H1 (cell line): ENCODE data around the gene OBI1. TPM values are rescaled to one million over a fixed set of nuclear protein-coding genes. Genes with fewer than 3 reads are reported as not detected.

ENCODE experiments used
- CEBPB ChIP-seq: IDR thresholded peaks from 2 replicates; pipeline ENCODE4 v1.6.1; 2012; ENCODE audit warnings: low read depth, low read length
- CTCF ChIP-seq, 3 experiments: IDR thresholded peaks; 1 replicate in 2 of 3; 2 replicates in 1 of 3; pipeline versions ENCODE4 v1.5.1 to v1.6.1; 2011; ENCODE audit warnings: low read length in 3 of 3, mild to moderate bottlenecking in 3 of 3, inconsistent platforms in 2 of 3, low read depth in 1 of 3, moderate library complexity in 1 of 3; ENCODE audit not compliant: insufficient read depth in 1 of 3; ENCODE audit errors: control extremely low read depth in 1 of 3
- JUN ChIP-seq: IDR thresholded peaks from 2 replicates; pipeline ENCODE4 v1.6.1; 2011; ENCODE audit warnings: low read depth, mild to moderate bottlenecking, improper control_type of control experiment, low read length
- KDM1A ChIP-seq: fragments of 200-600, 300-600 bp; sonication (generic); IDR thresholded peaks from 2 replicates; pipeline ENCODE4 v1.7.1; 2016; ENCODE audit warnings: mild to moderate bottlenecking, low read length, borderline replicate concordance
- KDM5A ChIP-seq: fragments of 200-600 bp; IDR thresholded peaks from 2 replicates; pipeline ENCODE4 v1.7.1; 2012; ENCODE audit warnings: mild to moderate bottlenecking, low read length, inconsistent platforms, mixed read lengths
- POLR2AphosphoS5 ChIP-seq: IDR thresholded peaks from 2 replicates; pipeline ENCODE4 v1.6.1; 2011; ENCODE audit warnings: low read depth, low read length
- RNF2 ChIP-seq: fragments of 200-900, 300-1000 bp; sonication (generic); IDR thresholded peaks from 2 replicates; pipeline ENCODE4 v1.7.1; 2016; ENCODE audit warnings: borderline replicate concordance, low read depth, mild to moderate bottlenecking, antibody characterized with exemption, low read length; ENCODE audit not compliant: poor library complexity, severe bottlenecking; ENCODE audit errors: missing control alignments
- SAP30 ChIP-seq: fragments of 300-600 bp; sonication (generic); IDR thresholded peaks from 2 replicates; pipeline ENCODE4 v1.7.1; 2012; ENCODE audit warnings: low read length, moderate library complexity, mild to moderate bottlenecking, inconsistent platforms; ENCODE audit not compliant: insufficient read depth, insufficient replicate concordance
- polyA plus RNA-seq, 7 experiments: library from polyadenylated mRNA; depleted of rRNA in 3 of 7; stranded (reverse) in 5 of 7; unstranded in 2 of 7; fragments of >200 nt in 5 of 7; fragments of 200-250 nt in 2 of 7; gene quantifications; 1 replicate in 5 of 7; 2 replicates in 1 of 7; 4 replicates in 1 of 7; pipeline versions ENCODE4 v1.2.1 to v1.2.3, GENCODE V29; 2011 to 2013; ENCODE audit warnings: missing spikeins in 2 of 7, mixed read lengths in 2 of 7
- total RNA-seq: library from RNA; stranded (reverse); fragmentation: NEBNext Ultra II Directional; extraction: Animal tissue kit (Norgen Biotek cat#: 25700); gene quantifications from 2 replicates; pipeline ENCODE4 v1.2.1, GENCODE V29; 2021

The OBI1 gene
- total and polyA plus RNA-seq, 2 of the 8 experiments (the other 6 are each of a cell fraction or from before 2014, with no cell fraction given), result 7.1 to 14.3 TPM

DNA sequence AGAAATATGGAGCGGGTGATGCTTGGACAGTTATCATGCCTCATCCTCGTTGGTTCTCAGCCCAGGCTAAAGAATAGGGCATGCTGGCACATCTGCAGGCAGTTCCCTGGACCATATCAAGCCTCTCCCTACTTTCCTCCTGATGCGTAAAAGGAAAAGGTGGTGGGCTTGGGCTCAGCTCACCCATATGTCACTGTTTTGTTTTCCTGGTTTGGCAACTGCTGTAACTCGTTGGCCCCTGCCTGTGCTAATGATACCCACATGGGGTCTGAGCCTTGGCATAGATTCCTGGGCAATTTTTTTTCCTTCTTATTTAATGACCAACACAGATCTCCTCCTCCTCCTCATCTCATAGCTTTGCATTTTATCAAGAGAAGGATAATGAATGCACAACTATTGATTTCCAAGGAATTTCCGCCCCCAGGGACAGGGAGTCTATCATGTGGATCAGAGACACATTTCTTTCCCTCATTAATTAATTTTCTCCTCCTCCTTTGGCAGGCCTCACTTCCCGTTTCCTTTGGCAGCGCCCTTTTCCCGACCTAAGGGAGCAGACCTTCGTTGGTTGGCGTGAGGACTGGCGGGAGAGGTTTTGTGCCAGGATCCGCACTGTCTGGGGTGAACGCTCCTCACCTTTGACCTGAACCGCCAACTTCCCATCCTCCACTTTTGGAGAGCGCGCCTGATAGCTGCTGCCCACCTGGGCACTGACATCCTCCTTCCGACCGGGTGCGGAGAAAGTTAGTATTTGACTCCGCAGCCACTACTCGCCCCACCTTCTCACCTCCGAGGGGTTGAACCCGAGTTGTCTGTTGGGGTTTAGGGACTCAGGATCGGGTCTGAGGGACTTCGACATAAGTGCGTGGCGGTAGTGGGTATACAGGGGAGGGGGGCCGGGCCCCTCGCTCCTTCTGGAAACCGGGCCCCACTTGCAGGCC is 52.2 kb downstream of the OBI1 start (continued):
- TF ChIP-seq CTCF (IDR thresholded peaks at IDR 0.05; ENCODE audit: control extremely low read depth in 1 of 3, insufficient read depth in 1 of 3, low read depth in 1 of 3, low read length in 3 of 3), result no peak
- no peak for TF ChIP-seq POLR2AphosphoS5
- TF ChIP-seq JUN, result no peak
- TF ChIP-seq KDM5A, result no peak
- no peak for TF ChIP-seq CEBPB
- no peak for TF ChIP-seq SAP30
- TF ChIP-seq KDM1A, result no peak
- TF ChIP-seq RNF2, result peak; percentile 69
